ENCODE measurements around the gene ADAMTS16.
A peak's percentile ranks its signal among the peaks of the same experiment; 100 is the strongest.

The ADAMTS16 gene

DNA sequence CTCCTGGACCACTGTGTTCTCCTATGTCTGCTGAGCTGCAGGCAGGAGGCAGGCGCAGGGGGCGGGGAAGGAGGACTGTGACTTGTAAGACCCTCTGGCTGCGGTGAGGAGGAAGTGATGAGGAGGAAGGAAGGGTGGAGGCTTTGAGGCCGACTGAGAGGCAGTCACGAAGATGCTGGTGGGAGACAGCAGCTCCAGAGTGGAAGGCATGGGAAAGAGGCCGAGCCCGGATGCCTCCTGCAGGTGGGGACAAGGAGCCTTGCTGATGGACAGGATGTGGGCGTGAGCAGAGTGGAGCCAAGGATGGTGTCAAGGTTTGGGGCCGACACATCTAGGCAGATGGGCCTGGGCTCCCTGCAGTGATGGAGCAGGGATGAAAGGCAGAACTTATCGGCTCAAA, 208.0 kb downstream of the ADAMTS16 start:
- DNase-seq (ENCODE audit: low spot score) = no peak

DNA sequence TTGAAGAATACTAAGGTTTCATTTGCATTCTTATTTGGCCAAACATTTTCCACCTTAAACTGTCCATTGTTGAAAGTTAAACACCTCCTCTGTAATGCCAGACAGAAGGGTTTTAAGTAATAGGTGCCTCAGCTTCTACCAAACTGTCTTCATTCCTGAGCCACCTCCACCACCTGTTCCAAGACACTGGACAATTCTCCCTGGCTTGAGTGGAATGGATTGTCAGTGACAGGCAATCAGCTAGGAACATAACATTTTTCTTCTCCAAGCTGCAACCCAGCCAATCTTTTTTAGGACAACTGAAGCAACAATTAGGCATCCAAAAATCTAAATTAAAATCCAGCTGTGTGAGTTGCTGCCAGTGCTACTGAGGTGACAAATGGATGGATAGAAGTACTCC, 208.4 kb downstream of the ADAMTS16 start:
- DNase-seq (ENCODE audit: low spot score) = no peak

DNA sequence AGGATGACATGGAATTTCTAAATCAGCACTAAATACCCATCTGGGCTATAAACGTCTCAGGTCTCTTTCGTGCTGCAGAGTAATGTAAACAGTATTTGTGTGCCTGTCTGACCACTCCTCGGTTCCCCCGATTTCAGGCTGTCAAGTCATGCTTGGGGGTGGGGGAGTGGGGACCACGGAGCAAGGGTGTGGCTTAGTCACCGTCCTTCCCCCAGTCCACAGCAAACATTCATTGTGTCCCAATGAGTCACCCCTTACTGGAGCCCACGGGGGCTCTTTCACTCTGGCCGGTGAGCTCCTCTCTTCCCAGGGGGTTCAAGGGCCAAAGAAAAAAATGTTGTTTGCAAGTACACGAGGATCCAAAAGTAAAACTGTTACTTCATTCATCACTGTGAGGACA, 210.0 kb downstream of the ADAMTS16 start:
- DNase-seq (ENCODE audit: low spot score) = no peak

DNA sequence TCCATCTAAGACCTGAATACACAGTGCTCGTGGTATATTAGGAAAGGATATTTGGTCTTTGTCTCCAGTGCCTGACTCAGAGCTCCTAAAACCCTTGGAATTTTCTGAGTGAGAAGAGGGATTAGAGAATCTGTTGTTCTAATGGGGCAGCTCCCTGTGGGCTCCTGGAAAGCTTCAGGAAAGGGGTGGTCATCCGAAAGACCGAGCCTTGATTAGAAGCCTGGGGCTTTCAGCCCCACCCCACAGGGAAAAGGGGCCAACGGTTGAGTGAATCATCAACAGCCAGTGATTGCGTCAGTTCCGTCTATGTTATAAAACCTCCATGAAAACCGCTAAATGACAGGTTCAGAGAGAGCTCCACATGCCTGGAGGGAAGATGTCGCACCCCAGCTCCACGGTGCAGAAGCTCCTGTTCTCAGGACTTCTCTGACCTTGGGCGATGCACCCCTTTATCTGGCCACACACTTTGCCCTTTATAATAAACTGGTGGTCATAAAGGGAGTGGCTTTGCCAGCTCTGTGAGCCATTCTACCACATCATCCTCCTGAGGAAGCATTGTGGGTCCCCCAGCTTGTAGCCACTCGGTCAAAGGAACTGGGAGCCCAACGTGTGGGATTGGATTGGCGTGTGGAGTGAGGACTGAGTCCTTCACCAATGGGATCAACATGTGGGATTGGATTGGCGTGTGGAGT, 211.3 kb downstream of the ADAMTS16 start:
- DNase-seq (ENCODE audit: low spot score) = peak; percentile 35

DNA sequence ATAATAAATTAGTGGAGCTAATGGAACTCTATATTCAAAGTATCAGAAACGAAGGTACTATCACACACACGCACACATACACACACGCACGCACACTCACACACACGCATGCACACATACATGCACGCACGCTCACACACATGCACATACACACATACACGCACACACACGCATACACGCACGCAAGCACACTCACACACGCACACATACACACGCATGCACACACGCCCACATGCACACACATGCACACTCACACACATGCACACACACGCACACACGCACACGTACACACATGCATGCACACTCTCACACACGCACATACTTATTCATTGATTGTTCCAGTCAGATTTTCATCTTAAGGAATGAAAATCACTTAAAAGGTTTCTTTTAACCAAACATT, 212.5 kb downstream of the ADAMTS16 start:
- no peak for DNase-seq (ENCODE audit: low spot score)

DNA sequence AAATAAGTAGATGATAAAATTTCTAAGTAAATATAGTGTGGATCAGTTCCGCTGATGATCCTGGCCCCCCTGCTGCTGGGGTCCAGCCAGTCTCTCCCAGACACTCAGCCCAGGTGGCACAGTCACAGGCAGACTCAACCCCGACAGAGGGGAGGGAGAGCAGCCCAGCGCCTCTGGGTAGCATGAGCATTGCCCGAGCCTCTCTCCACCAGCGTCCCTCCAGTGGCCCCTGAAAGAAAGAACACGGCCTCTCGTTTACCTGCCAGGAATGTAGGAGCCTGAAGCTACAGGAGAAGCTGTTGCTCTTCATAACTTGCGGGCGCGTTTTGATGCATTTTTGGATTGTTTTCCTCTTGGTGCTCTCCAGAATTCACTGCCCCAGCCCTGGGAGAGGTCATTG, 213.6 kb downstream of the ADAMTS16 start:
- peak; percentile 60 for DNase-seq (ENCODE audit: low spot score)

DNA sequence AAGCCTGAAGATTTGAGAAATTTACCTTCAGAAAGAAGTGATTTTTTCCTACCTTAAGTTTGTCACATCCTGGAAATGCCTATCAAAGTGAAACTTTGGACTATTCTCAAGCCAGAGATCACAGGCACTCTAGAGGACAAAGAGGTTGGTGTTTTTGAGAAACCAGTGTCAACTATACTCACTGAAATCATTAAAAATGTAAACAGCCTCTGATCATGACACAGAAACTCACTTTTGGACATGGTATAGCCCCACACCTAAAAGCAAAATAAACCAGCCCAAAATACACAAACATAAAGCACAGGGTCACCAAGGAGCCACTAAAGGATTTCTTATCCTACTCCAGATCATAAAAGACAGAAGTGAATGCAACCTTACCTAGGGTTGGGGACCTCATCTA, 216.6 kb downstream of the ADAMTS16 start:
- no peak for DNase-seq (ENCODE audit: low spot score)

DNA sequence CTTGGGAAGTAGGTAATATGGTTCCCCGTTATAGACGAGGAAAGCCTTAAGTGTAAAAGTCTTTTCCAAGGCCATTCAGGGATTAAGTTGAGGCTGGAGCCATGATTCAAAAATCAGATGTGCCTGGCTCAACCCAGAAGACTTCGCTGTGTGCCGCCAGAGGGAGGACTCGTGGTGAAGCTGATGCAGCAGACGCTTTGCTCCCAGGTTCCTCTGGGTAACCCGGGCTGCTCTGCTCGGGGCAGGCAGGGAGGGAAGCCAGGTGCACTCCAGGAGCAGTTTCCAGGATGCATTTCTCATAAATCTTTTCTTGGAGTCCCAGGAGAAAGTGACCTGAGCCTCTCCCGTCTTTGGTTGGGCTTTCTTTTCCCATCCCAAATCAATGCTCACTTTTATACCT, 219.5 kb downstream of the ADAMTS16 start:
- DNase-seq (ENCODE audit: low spot score) = no peak

DNA sequence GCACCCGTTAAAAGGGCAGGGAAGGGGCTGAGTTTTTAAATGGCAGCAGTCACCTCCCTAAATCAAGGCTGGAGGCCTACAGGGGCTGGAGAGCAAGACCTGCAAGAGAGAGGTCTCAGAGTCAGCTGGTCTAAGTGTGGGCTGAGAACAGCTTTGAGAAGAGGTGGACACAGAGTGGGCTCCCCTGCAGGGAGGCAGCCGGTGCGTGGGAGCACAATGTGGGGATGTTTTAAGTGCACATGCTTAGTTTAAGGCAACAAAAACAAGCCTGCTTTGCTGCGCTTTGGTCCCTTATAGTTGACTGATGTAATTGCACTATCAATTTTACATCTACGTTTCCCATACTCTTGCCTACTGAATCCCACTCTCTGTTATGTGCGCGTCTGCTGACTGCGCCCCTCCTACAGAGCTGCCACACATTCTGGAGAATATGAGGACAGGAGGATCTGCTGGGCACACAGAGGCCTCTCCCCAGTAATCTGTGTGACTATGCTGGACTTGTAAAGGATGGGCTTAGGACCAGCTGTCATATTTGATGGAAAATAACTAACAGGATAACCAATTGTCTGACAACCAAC, 220.3 kb downstream of the ADAMTS16 start:
- DNase-seq (ENCODE audit: low spot score) = no peak

DNA sequence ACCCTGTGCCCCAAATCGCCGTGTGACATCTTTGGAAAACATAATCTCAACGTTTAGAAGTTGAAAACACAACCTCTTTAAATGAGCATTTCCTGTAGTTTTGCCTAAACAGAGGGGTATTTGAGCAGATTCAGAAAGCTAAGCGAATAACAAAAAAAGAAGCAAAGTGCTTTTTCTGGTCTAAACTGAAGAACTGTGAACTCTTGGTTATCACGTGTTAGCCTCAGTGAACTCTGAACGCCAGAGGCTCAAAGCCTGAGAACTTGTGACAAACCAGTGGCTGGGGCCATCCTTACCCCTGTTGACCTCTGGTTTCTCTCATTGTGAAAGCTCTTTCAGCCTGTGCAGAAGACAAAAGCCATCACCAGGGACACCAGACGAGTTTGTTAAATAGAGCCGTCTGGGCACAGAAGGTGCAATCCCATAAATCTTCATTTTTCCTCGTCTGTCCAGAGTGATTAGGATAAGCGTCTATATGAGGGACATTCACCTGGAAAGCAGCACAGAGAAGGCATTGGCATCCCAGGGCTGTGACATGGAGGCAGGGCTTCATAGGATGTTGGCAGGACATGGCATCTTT, 220.9 kb downstream of the ADAMTS16 start:
- DNase-seq (ENCODE audit: low spot score) = no peak

DNA sequence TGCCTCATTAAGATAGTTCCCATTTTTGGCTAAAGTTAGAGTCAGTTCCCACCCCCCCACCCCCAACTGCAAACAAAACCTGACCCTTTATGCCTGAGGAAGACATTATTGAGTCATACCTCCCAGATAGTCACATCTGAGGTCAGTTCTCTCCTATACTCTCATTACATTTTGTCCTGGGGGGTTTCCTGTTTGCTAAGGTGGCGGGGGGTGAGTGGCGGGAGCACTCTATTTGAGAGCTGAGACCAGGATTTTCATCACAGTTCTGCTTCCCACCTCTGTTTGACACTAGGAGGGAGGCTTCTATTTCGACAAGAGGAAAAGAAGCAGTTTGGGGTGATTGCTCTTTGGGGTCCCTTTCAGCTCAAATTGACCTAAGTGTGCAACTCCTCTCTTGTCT, 222.9 kb downstream of the ADAMTS16 start:
- no peak for DNase-seq (ENCODE audit: low spot score)

DNA sequence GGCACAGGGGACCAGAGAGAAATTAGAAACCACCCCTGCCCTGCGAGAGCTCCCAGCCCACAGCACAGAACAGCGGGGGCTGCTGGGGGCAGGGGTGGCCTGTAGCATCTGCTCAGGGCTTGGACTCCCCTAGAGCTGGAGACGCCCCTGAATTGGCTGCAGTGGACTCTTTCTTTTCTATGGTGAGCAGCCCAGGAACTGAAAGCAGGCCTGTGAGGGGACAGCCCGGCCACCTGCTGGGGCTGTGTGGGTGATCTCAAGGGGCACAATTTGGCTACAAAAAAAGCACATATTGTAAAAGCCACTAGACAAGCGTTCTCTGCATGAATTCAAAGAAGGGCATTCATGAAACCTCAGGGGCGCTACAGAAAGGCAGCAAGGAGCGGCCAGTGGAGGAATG, 224.8 kb downstream of the ADAMTS16 start:
- DNase-seq (ENCODE audit: low spot score) = no peak

DNA sequence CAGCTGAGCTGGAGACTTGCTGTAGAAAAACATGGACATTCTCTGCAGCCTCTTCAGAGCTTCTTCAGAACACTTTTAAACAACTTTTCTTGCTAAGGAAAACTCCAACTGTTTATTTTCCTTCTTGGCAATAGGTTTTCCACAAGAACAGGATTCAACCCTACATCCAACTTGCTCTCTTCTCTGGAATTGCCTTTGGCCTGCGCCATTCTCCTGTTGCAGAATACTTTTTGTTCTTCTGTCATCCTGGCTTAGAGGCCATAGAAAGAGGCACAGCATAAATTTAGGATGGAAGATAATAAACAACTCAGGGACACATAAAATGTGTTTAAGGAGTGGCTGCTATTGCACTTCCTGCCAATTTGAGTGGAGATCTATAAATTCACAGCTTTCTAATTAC, 227.6 kb downstream of the ADAMTS16 start:
- DNase-seq (ENCODE audit: low spot score) = no peak

DNA sequence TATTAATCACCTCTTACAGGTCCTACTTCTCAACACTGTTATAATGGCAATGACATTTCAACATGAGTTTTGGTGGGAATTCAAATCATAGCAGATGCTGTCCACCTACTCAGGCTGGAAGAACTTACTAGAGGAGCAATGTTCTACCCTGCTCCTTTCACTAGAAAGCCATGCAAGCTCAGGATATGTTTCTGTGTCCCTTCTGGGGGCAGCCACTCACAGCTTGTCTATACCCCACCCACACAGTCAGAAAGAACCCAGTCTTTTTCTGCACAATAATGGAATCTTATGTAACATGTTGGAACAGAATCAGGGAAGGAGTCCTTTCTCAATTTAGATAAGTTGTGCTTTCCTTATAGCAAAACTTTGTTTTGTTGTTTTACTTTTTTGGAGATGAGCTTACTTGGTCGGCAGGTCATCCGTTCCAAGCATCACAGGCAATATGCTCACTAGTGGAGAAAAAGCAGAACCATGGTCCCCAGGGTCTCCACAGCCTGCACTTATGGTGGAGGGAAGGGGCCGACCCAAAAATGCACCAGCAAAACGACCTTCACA, 229.0 kb downstream of the ADAMTS16 start:
- no peak for DNase-seq (ENCODE audit: low spot score)

Data from iPS-NIHi11 (cell line).